HEK293 (cell line): ENCODE results near the gene FYB2.

Source experiments
- CTCF ChIA-PET: fragments of 350-600 bp; formaldehyde crosslinking; extraction: SDS; loops from one replicate; lab custom pipeline; 2021; ENCODE audit warnings: antibody characterized with exemption; lab: Yijun Ruan, JAX
- POLR2A ChIA-PET: fragments of 300-600 bp; formaldehyde crosslinking; extraction: SDS; loops from one replicate; lab custom pipeline; 2020; ENCODE audit warnings: antibody characterized with exemption, inconsistent platforms; lab: Yijun Ruan, JAX
- H3K27ac ChIP-seq: fragments of 200-500 bp; sonication (Bioruptor generic); 2 replicates; pipeline ENCODE4 v1.5.1; 2014; ENCODE audit warnings: low read depth, low read length, control low read depth, inconsistent platforms; ENCODE audit errors: extremely low read depth
- H3K36me3 ChIP-seq, 2 experiments: fragments of 200-500 bp in 1 of 2; sonication (Bioruptor generic) in 1 of 2; 1 replicate in 1 of 2; 2 replicates in 1 of 2; pipeline ENCODE4 v1.5.1; 2014 to 2017; ENCODE audit warnings: inconsistent platforms in 2 of 2, low read length in 2 of 2; ENCODE audit not compliant: control insufficient read depth in 2 of 2, insufficient read depth in 1 of 2
- H3K4me1 ChIP-seq: fragments of 200-500 bp; sonication (Bioruptor generic); 2 replicates; pipeline ENCODE4 v1.5.1; 2014; ENCODE audit warnings: mild to moderate bottlenecking, low read length, inconsistent platforms; ENCODE audit not compliant: control insufficient read depth, insufficient read depth
- H3K4me3 ChIP-seq: 2 replicates; pipeline ENCODE4 v1.5.1; 2011; ENCODE audit warnings: low read depth, mild to moderate bottlenecking, control low read depth, low read length, moderate library complexity
- H3K9me3 ChIP-seq: fragments of 200-500 bp; sonication (Bioruptor generic); 2 replicates; pipeline ENCODE4 v1.5.1; 2014; ENCODE audit warnings: low read depth, low read length, inconsistent platforms; ENCODE audit not compliant: control insufficient read depth, insufficient read depth
- HOXA7 ChIP-seq: sonication (generic); formaldehyde crosslinking; IDR thresholded peaks from 2 replicates; pipeline ENCODE4 v1.8.1; 2022; ENCODE audit warnings: missing genetic modification reagents, borderline replicate concordance
- KLF1 ChIP-seq: fragments of 450-650 bp; formaldehyde crosslinking; IDR thresholded peaks from 2 replicates; pipeline ENCODE4 v1.5.1; 2016; ENCODE audit warnings: missing biosample characterization, missing genetic modification characterization
- MYNN ChIP-seq: fragments of 450-650 bp; formaldehyde crosslinking; IDR thresholded peaks from 2 replicates; pipeline ENCODE4 v1.5.1; 2016; ENCODE audit warnings: missing biosample characterization, missing genetic modification characterization, borderline replicate concordance
- TRIM28 ChIP-seq: IDR thresholded peaks from 2 replicates; pipeline ENCODE4 v1.6.1; 2011; ENCODE audit warnings: low read length, control low read depth, borderline replicate concordance
- ZFP37 ChIP-seq: fragments of 450-650 bp; formaldehyde crosslinking; IDR thresholded peaks from 2 replicates; pipeline ENCODE4 v1.5.1; 2016; ENCODE audit warnings: missing biosample characterization, missing genetic modification characterization
- ZNF184 ChIP-seq: fragments of 450-650 bp; IDR thresholded peaks from 2 replicates; pipeline ENCODE4 v1.5.1; 2018; ENCODE audit warnings: missing biosample characterization, mild to moderate bottlenecking, missing genetic modification characterization
- ZNF223 ChIP-seq: fragments of 450-650 bp; formaldehyde crosslinking; IDR thresholded peaks from 2 replicates; pipeline ENCODE4 v1.5.1; 2016; ENCODE audit warnings: missing biosample characterization, missing genetic modification characterization
- ZNF23 ChIP-seq: fragments of 450-650 bp; formaldehyde crosslinking; IDR thresholded peaks from 2 replicates; pipeline ENCODE4 v1.5.1; 2016; ENCODE audit warnings: missing biosample characterization, missing genetic modification characterization, borderline replicate concordance
- ZNF274 ChIP-seq, 2 experiments: fragments of 200-500 bp in 1 of 2; fragments of 450-650 bp in 1 of 2; sonication (Bioruptor generic) in 1 of 2; formaldehyde crosslinking in 1 of 2; IDR thresholded peaks; 2 replicates each; pipeline versions ENCODE4 v1.5.1 to v1.6.1; 2014 to 2016; ENCODE audit warnings: borderline replicate concordance in 1 of 2, inconsistent platforms in 1 of 2, low read length in 1 of 2, missing biosample characterization in 1 of 2, missing genetic modification characterization in 1 of 2
- ZNF394 ChIP-seq: fragments of 450-650 bp; formaldehyde crosslinking; IDR thresholded peaks from 2 replicates; pipeline ENCODE4 v1.5.1; 2016; ENCODE audit warnings: missing biosample characterization, missing genetic modification characterization, mild to moderate bottlenecking, moderate library complexity, borderline replicate concordance
- ZNF521 ChIP-seq: fragments of 450-650 bp; formaldehyde crosslinking; IDR thresholded peaks from 2 replicates; pipeline ENCODE4 v1.5.1; 2017; ENCODE audit warnings: missing biosample characterization, mild to moderate bottlenecking, missing genetic modification characterization
- ZNF530 ChIP-seq: fragments of 450-650 bp; formaldehyde crosslinking; IDR thresholded peaks from 2 replicates; pipeline ENCODE4 v1.5.1; 2016; ENCODE audit warnings: low read depth, missing biosample characterization, missing genetic modification characterization
- ZNF629 ChIP-seq: fragments of 450-650 bp; formaldehyde crosslinking; IDR thresholded peaks from 2 replicates; pipeline ENCODE4 v1.5.1; 2017; ENCODE audit warnings: missing biosample characterization, missing genetic modification characterization
- TF ChIP-seq, protein P1 (sequence below): fragments of 450-650 bp; formaldehyde crosslinking; IDR thresholded peaks from 2 replicates; pipeline ENCODE4 v1.5.1; 2016; ENCODE audit warnings: missing biosample characterization, missing genetic modification characterization, borderline replicate concordance
- TF ChIP-seq, protein P2 (sequence below): fragments of 450-650 bp; formaldehyde crosslinking; IDR thresholded peaks from 2 replicates; pipeline ENCODE4 v1.5.1; 2016; ENCODE audit warnings: missing biosample characterization, missing genetic modification characterization
- TF ChIP-seq, protein P3 (sequence below): fragments of 450-650 bp; formaldehyde crosslinking; IDR thresholded peaks from 2 replicates; pipeline ENCODE4 v1.5.1; 2016; ENCODE audit warnings: missing biosample characterization, missing genetic modification characterization, low read depth
- TF ChIP-seq, protein P4 (sequence below): sonication (generic); formaldehyde crosslinking; IDR thresholded peaks from 2 replicates; pipeline ENCODE4 v1.8.1; 2022; ENCODE audit warnings: mild to moderate bottlenecking, moderate library complexity, missing genetic modification reagents
- TF ChIP-seq, protein P5 (sequence below): fragments of 450-650 bp; formaldehyde crosslinking; IDR thresholded peaks from 2 replicates; pipeline ENCODE4 v1.5.1; 2016; ENCODE audit warnings: missing biosample characterization, missing genetic modification characterization

Gene FYB2

DNA sequence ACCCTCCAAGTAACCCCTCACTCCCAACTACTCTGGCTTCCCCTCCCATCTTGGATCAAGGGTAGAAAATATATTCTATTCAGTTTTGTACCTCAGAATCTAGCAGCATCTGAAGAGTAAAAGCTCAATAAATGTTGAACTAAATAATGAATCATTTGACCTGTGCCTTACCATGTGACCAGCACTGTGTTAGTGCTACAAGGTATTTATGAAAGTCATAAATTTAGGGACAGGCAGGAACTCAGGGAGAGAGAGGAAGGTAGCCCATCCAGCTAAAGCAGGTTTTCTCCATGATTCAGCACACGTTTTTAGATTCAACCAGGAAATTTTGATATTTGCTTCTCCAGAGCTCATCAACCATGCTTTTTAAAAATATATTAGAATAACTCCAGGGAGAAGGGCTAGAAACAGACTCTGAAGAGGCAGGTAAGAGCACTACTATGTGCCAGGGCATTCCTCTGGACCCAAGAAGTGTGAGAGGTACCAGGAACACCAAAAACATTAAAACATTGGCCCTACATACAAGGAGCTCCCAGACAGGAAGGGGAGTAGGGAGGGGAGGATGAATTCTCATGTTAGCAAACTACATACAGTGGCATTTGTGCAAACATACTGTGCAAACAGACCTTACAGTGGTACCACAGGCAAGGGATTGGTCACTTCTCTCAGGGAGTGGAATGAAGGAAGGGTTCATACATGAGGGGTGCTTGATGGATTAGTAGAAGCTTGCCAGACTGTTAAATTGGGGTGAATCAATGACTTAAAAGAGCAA, 64.3 kb downstream of the FYB2 start:
- no peaks in the 10 kb centered on the region for H3K9me3 ChIP-seq
- ChIA-PET CTCF (interaction anchor here (0.6 kb wide), 1 partner anchor 66 kb away, joined by 4 read pairs; no protein-coding TSS in a partner anchor), POLR2A (no interaction called here)
- H3K4me3 ChIP-seq = no peak overlapping the region
- TF ChIP-seq TRIM28 (no peak), ZNF274 (IDR thresholded peaks at IDR 0.05; ENCODE audit: low read length) (no peak), ZNF274 (tag by site-specific recombination; IDR thresholded peaks at IDR 0.05; ENCODE audit: borderline replicate concordance) (no peak), ZNF223 (no peak), ZNF184 (no peak), ZNF394 (tag by site-specific recombination) (no peak), MYNN (no peak), ZNF521 (tag by site-specific recombination) (no peak), ZNF530 (no peak), KLF1 (tag by site-specific recombination) (no peak), HOXA7 (CRISPR knock-in tag) (no peak), ZNF629 (no peak), ZFP37 (tag by site-specific recombination) (no peak), ZNF23 (tag by site-specific recombination) (no peak)
- TF ChIP-seq, protein P1, sequence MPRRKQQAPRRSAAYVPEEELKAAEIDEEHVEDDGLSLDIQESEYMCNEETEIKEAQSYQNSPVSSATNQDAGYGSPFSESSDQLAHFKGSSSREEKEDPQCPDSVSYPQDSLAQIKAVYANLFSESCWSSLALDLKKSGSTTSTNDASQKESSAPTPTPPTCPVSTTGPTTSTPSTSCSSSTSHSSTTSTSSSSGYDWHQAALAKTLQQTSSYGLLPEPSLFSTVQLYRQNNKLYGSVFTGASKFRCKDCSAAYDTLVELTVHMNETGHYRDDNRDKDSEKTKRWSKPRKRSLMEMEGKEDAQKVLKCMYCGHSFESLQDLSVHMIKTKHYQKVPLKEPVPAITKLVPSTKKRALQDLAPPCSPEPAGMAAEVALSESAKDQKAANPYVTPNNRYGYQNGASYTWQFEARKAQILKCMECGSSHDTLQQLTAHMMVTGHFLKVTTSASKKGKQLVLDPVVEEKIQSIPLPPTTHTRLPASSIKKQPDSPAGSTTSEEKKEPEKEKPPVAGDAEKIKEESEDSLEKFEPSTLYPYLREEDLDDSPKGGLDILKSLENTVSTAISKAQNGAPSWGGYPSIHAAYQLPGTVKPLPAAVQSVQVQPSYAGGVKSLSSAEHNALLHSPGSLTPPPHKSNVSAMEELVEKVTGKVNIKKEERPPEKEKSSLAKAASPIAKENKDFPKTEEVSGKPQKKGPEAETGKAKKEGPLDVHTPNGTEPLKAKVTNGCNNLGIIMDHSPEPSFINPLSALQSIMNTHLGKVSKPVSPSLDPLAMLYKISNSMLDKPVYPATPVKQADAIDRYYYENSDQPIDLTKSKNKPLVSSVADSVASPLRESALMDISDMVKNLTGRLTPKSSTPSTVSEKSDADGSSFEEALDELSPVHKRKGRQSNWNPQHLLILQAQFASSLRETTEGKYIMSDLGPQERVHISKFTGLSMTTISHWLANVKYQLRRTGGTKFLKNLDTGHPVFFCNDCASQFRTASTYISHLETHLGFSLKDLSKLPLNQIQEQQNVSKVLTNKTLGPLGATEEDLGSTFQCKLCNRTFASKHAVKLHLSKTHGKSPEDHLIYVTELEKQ (tag by site-specific recombination) = no peak
- TF ChIP-seq, protein P2, sequence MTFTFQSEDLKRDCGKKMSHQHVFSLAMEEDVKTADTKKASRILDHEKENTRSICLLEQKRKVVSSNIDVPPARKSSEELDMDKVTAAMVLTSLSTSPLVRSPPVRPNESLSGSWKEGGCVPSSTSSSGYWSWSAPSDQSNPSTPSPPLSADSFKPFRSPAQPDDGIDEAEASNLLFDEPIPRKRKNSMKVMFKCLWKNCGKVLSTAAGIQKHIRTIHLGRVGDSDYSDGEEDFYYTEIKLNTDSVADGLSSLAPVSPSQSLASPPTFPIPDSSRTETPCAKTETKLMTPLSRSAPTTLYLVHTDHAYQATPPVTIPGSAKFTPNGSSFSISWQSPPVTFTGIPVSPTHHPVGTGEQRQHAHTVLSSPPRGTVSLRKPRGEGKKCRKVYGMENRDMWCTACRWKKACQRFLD (tag by site-specific recombination) = no peak
- TF ChIP-seq, protein P3, sequence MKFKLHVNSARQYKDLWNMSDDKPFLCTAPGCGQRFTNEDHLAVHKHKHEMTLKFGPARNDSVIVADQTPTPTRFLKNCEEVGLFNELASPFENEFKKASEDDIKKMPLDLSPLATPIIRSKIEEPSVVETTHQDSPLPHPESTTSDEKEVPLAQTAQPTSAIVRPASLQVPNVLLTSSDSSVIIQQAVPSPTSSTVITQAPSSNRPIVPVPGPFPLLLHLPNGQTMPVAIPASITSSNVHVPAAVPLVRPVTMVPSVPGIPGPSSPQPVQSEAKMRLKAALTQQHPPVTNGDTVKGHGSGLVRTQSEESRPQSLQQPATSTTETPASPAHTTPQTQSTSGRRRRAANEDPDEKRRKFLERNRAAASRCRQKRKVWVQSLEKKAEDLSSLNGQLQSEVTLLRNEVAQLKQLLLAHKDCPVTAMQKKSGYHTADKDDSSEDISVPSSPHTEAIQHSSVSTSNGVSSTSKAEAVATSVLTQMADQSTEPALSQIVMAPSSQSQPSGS (tag by site-specific recombination) = no peak
- TF ChIP-seq, protein P4, sequence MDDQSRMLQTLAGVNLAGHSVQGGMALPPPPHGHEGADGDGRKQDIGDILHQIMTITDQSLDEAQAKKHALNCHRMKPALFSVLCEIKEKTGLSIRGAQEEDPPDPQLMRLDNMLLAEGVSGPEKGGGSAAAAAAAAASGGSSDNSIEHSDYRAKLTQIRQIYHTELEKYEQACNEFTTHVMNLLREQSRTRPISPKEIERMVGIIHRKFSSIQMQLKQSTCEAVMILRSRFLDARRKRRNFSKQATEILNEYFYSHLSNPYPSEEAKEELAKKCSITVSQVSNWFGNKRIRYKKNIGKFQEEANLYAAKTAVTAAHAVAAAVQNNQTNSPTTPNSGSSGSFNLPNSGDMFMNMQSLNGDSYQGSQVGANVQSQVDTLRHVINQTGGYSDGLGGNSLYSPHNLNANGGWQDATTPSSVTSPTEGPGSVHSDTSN = no peak
- TF ChIP-seq, protein P5, sequence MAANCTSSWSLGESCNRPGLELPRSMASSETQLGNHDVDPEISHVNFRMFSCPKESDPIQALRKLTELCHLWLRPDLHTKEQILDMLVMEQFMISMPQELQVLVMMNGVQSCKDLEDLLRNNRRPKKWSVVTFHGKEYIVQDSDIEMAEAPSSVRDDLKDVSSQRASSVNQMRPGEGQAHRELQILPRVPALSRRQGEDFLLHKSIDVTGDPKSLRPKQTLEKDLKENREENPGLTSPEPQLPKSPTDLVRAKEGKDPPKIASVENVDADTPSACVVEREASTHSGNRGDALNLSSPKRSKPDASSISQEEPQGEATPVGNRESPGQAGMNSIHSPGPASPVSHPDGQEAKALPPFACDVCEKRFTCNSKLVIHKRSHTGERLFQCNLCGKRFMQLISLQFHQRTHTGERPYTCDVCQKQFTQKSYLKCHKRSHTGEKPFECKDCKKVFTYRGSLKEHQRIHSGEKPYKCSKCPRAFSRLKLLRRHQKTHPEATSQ (tag by site-specific recombination) = no peak
- no peaks in the 10 kb centered on the region for H3K4me1 ChIP-seq
- no peaks in the 10 kb centered on the region for H3K36me3 ChIP-seq
- no peak overlapping the region for H3K27ac ChIP-seq
